Measurements from ENCODE around the gene APH1B. TPM values are rescaled to one million over a fixed set of nuclear protein-coding genes. Genes with fewer than 3 reads are reported as not detected.

Gene APH1B
- total RNA-seq, 4 donors from 2014 or later: 0.80 to 9.7 (median 7.1) TPM

GRCh38 chr15:63241316-63241715 lies 36.1 kb upstream of the APH1B start:
- TF ChIP-seq POLR2A (IDR thresholded peaks at IDR 0.05) (no peak), EP300 (IDR thresholded peaks at IDR 0.05; ENCODE audit: low read depth) (no peak), CTCF (IDR thresholded peaks at IDR 0.05) (no peak), POLR2AphosphoS5 (IDR thresholded peaks at IDR 0.05) (no peak)
- 80 to 95% methylated on average over 1 of the region's 1 CpG for WGBS, 2 donors (ENCODE audit: low coverage in 1 of 2)

DNA sequence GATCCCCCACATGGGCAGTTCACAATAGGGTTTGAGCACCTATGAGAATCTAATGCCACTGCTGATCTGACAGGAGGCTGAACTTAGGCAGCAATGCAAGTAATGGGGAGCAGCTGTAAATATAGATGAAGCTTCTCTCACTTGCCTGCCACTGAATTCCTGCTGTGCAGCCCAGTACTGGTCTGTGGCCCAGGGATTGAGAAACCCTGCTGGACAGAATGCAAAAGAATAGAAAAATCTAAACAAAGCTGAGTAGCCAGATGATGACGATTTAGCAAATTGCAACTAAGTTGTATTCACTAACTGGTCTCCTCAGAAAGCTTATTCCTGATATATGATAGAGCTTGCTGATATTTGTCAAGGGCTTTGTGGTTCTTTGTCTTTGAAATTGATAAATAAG lies 34.3 kb upstream of the APH1B start:
- no peak for DNase-seq
- Histone ChIP-seq H3K4me3 (no peak overlapping the region), H3K9me3 (no peaks in the 10 kb centered on the region), H3K4me1 (peaks cover 0 to 32% (median 6%) of the 10 kb centered on the region in 4 donors), H3K27me3 (no peaks in the 10 kb centered on the region), H3K27ac (peak overlapping the region; percentile 33 to 61 (median 51)), H3K36me3 (no peaks in the 10 kb centered on the region)
- TF ChIP-seq POLR2AphosphoS5 (IDR thresholded peaks at IDR 0.05): no peak
- peak in 1 of 5 experiments; percentile 10 for TF ChIP-seq CTCF (IDR thresholded peaks at IDR 0.05)
- intact Hi-C loops (cut with DNase I; ENCODE audit: low total_unique reads) (no loop called here), in situ Hi-C loops (cut with MboI; ENCODE audit: low pct_ligation_motif_present in 1 of 4, low pct_unique_long_range_greater_than_20kb in 1 of 4, low sequenced_read_pairs in 3 of 4) (no loop called here)
- WGBS, 2 donors (ENCODE audit: low coverage in 1 of 2): 78 to 100% methylated on average over 1 of the region's 1 CpG

More at GRCh38 chr15:63241316-63241715, 36.1 kb upstream of the APH1B start:
- Histone ChIP-seq H3K9me3 (no peaks in the 10 kb centered on the region), H3K4me3 (no peak overlapping the region), H3K27me3 (no peaks in the 10 kb centered on the region), H3K4me1 (peaks cover 0 to 29% (median 4%) of the 10 kb centered on the region in 4 donors), H3K36me3 (no peaks in the 10 kb centered on the region), H3K27ac (no peak overlapping the region)
- intact Hi-C loops (cut with DNase I; ENCODE audit: low total_unique reads): no loop called here
- DNase-seq: no peak
- in situ Hi-C loops (cut with MboI; ENCODE audit: low pct_ligation_motif_present in 1 of 4, low pct_unique_long_range_greater_than_20kb in 1 of 4, low sequenced_read_pairs in 3 of 4): no loop called here

- peaks cover 0 to 29% (median 4%) of the 10 kb centered on the region in 4 donors for H3K4me1 ChIP-seq
- DNase-seq: no peak
- H3K9me3 ChIP-seq: no peaks in the 10 kb centered on the region
- WGBS, 2 donors (ENCODE audit: low coverage in 1 of 2): 52% methylated on average over 1 of the region's 1 CpG; no CpG with 5 or more reads in 1 of the 2 donors
- no peaks in the 10 kb centered on the region for H3K36me3 ChIP-seq
- no peak overlapping the region for H3K4me3 ChIP-seq
- in situ Hi-C loops (cut with MboI; ENCODE audit: low pct_ligation_motif_present in 1 of 4, low pct_unique_long_range_greater_than_20kb in 1 of 4, low sequenced_read_pairs in 3 of 4): no loop called here
- no peaks in the 10 kb centered on the region for H3K27me3 ChIP-seq
- H3K27ac ChIP-seq: peak overlapping the region; percentile 33 to 61 (median 51)
- no peak for TF ChIP-seq EP300 (IDR thresholded peaks at IDR 0.05; ENCODE audit: low read depth)
- TF ChIP-seq POLR2A (IDR thresholded peaks at IDR 0.05): no peak
- TF ChIP-seq POLR2AphosphoS5 (IDR thresholded peaks at IDR 0.05): no peak
- TF ChIP-seq CTCF (IDR thresholded peaks at IDR 0.05): no peak
- intact Hi-C loops (cut with DNase I; ENCODE audit: low total_unique reads): no loop called here
Observed at GRCh38 chr15:63243776-63244175, 33.6 kb upstream of the APH1B start.

GRCh38 chr15:63244399-63244798 lies 33.0 kb upstream of the APH1B start:
- Histone ChIP-seq H3K27ac (peak overlapping the region; percentile 33 to 61 (median 51)), H3K36me3 (no peaks in the 10 kb centered on the region), H3K4me1 (peaks cover 0 to 26% (median 2%) of the 10 kb centered on the region in 4 donors), H3K27me3 (no peaks in the 10 kb centered on the region), H3K4me3 (no peak overlapping the region), H3K9me3 (no peaks in the 10 kb centered on the region)
- WGBS, 2 donors (ENCODE audit: low coverage in 1 of 2): 47 to 58% methylated on average over 4 of the region's 4 CpGs
- in situ Hi-C loops (cut with MboI; ENCODE audit: low pct_ligation_motif_present in 1 of 4, low pct_unique_long_range_greater_than_20kb in 1 of 4, low sequenced_read_pairs in 3 of 4) (no loop called here), intact Hi-C loops (cut with DNase I; ENCODE audit: low total_unique reads) (no loop called here)
- TF ChIP-seq EP300 (IDR thresholded peaks at IDR 0.05; ENCODE audit: low read depth) (no peak), POLR2A (IDR thresholded peaks at IDR 0.05) (no peak), CTCF (IDR thresholded peaks at IDR 0.05) (no peak), POLR2AphosphoS5 (IDR thresholded peaks at IDR 0.05) (no peak)
- no peak for DNase-seq

Data from transverse colon (tissue), 4 donors.